Cortex of kidney (tissue), 1 donor: Measurements from ENCODE around the gene PRR5.

Experiments
- DNase-seq: peaks from one replicate; lab custom pipeline; 2025; lab: John Stamatoyannopoulos, UW

PRR5 gene

DNA sequence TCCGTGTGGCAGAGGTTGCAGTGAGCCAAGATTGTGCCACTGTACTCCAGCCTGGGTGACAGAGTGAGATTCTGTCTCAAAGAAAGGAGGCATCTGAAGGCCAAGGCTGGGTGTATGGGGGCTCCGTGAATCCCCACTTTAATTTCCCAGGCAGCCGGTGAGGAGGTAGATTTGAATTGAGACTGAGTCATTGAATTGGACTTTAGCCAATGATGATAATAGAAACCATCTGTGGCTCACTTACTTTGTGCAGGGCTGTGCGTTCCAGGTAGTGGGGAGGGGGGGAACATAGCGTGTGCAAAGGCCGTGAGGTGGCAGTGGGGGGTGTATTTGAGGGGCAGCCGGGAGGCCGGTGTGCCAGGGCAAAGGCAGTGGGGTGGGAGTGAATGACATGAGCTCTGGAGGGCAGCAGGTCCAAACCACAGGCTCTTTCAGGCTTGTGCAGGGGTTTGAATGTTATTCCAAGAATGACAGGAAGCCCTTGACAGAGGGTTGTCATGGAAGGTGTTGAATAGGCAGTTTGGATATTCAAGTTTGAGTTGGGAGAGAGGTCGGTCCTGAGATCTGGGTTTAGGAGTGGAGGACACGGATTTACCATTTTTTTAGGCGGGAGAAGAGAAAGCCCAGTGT, 56.5 kb downstream of the PRR5 start:
- no peak for DNase-seq

DNA sequence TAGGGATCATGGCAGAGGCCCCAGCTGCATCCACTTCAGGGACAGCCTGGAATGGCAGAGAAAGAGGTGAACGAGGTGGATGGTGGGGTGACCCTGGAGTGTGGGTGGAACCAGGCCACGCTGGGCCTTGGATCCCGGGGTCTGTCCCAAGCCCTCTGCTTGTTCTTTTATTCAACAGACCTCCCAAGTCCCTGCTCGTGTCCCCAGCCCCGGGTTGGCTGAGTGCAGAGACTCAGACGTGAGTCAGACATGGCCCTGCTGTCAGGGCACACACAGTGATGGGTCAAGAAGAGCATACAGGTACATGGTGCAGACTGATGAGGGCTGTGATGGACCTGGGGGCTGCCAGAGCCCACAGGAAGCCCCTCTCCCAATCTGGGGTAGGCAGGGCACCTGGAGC, 57.0 kb downstream of the PRR5 start:
- DNase-seq: no peak

DNA sequence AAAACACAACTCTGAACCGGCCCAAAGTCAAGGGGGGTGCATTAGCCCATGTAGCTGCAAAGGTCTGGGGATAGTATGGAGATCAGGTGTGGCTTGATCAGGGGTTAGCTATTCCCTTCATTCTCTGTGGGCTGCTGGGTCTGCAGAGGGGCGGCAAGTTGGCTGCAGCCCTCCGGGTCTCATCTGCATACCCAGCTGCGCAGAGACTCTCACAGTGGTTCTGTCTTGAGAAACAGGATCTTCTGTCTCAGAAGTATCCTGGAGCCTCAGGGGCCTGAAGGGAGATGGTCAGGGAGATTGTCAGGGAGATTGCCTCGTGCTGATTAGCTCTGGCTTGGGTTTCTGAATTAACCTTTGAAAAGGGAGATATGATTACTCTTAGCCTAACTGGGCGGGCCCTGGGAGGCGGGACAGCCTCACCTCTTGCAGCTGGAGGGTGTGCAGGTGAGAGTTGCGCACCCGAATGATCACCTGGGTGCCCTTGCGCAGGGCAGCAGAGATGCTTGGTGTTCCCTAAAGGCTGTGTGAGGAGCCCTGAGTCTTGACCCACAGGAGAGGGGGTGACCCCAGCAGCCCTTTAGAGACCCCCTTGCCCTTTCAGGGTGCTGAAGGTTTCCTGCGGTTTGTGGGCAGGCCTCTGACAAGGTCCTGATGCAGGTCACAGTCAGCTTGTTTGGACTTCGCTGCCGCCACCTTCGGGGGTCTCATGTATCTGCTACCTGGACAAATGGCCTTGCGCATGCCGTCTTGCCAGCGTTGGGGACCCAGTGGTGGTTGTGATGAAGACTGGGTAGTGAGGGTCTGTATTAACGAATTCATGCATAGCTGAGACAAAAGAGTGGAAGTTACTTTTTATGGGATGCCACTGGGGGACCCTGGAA, 57.7 kb downstream of the PRR5 start:
- no peak for DNase-seq

DNA sequence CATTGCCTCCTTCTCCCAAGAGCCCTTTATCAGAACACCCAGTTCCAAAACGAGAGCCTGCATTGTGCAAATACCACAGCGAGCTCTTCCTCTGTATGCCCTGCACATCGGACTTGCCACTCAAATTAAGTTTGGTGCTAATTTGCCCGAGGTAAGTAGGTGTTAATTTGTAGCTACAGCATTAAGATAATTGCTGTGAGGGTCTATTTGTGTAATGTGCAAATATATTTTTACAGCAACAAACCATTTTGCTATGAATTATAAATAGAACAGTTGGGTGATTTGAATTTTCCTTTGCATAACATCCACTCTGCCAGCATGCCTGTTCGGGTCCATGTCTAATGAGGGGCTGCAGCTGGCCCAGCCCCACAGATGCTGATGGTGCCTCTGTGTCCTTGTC, 58.5 kb downstream of the PRR5 start:
- DNase-seq: no peak

DNA sequence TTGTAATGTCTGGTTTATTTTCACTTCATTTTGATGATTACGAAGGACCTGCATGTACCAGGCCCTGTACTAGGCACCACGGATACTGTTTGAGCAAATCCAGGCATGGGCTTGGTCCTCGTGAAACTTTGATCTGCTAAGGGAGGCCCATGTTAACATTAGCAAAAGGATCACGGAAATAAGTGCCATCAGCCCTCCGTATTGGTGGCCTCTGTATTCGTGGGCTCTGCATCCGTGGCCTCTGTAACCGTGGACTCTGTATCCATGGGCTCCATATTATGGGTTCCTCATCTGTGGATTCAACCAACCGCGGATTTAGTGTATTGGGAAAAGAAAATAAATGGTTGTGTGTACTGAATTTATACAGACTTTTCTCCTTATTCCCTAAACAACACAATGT, 59.0 kb downstream of the PRR5 start:
- no peak for DNase-seq

DNA sequence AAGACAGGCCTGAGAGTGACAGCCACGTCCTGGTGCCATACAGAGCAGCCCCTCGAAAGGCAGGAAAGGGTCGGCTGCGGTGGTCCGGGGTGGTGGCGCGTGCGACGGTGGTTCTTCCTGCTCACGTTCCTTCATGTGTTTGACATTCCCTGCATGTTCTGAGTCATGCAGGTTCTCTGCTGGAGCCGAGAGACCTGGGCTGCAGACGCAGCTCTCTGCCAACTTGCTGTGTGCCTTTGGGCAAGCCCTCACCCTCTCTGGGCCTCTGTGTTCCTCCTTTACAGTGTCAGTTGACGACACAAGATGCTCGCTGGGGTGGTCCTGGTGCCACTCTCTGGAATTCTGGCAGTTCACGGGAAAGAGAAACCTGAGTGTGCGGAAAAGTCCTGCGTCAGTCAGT, 62.4 kb downstream of the PRR5 start:
- DNase-seq: no peak

DNA sequence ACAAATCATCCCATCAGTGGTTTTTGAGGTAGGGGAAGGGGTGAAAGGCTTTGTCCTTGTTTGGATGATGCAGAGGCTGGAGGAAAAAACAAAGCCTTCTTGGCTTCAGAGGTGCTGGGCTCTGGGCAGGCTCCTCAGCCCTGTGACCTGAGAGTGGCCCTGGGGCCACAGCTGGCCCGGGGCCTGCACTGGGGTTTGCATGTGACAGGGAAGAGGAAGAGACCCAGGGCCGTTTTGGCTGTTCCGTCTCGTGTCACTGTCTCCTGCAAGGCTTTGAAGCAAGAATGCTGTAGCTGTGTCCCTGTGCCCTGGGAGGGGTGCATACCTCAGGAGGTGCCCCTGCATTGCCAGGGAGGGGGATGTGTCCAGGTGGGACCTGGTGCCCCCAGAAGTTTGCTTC, 63.0 kb downstream of the PRR5 start:
- DNase-seq: no peak

DNA sequence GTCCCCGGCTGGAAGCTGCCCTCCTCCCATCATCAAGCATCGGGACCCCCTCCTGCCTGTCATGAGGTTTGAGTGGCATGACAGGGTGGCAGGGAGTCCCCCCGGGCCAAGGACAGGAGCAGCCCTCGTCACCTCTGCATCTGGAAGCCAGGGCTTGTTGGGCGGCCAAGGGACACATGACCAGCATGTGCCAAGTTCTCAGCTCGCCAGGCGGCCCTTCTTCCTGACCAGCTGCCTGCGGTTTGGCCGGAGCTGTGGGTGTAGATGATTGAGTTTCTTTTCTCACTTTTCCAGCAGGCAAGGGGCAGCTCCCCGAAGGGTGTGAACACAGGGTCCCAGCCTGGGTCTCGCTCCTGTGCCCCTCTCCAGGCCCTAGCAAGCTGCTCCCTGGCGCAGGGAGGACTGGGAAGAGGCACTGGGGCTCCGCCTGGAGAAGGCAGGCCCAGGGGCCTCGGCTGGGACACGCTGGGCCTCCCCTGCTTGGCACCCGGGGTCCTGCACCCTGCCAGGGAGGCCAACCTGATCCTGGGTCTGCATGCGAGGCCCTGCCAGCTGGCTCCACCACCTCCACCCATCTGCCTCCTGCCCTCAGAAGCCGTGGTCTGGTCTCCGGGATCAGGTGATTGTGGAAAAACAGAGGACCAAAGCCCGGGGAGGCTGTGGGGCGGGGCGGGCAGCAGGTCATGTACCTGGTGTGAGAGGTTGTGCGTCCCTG, 63.7 kb downstream of the PRR5 start:
- no peak for DNase-seq

DNA sequence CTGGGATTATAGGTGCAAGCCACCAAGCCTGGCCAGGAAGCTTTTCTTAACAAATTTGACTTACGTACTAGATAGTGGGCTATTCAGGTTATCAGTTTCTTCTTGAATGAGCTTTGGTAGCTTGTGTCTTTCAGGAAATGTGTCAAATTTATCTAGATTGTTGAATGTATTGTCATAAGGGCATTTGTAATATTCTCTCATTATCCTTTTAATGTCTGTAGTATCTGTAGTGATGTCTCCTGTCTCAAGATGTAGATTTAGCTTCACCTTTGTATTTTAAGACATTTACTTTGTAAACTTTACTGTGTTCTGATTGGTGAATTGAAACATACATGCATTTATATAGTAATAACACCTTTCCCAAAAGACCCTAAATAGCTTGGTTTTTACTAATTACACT, 71.1 kb downstream of the PRR5 start:
- DNase-seq: no peak

DNA sequence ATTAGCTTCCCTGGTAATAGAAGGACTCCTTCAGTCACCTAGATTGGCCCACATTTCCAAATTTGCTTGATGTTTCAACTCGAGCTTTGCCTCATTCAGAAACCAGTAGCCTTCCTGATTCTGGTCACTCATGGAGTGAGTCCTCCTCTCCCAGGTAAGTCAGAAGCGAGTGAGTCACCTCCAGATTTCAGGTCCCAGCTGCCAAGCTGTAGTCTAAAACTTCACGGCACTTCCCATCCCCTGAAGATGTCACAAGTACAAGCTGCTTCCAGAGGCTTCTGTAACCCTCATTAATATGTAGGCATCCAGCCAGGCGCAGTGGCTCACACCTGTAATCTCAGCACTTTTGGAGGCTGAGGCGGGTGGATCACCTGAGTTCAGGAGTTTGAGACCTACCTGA, 73.9 kb downstream of the PRR5 start:
- DNase-seq: no peak

DNA sequence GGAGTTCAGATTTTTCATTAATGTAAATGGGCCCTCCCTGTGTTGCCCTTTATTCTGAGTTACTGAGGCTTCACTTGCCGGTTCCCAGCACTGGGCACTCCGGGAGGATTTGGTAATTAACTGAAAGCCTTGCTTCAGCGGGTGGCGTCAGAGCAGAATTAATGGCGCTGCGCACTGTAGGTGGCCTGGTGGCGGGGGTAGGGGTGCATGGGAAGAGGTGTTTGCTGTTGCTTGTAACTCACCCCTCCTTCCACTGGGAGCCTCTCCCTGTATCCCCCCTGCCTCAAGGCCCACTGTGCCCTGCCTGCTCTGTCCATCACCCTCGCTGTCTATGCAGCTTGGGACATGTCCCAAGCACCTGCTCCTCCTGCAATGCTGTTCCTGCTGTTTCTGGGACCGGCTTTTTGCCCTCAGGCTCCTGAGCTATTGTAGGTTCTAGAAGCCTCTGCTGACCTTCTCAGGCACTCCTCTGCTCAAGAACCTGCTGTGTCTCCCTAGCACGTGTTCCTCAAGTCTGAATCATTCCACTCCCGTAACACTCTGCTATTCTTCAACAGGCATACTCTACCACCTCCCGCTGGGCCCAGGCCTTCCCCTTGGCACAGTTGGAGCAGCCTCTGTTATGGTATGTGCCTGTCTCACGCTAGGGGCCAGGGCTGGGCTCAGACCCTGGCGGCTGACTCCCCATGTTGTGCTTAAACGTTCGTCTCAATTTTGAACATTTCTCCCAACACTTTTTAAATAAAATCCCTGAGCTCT, 74.8 kb downstream of the PRR5 start:
- DNase-seq: no peak

DNA sequence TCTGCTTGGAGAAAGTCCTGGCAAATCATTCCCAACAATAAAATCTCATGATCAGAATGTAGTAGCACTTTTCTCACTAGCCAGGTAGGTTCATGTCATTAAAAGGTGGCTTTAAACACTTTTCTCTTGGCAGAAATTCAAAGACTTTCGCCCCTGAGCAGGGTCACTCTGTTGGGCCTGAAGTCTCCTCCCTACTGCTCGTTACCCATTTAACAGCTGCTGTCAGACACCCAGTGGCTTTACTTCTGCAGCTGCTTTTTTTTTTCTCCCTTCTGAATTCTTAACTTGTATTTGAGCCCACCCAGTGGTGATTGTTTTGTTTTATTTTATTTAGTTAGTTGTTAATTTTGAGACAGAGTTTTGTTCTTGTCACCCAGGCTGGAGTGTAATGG, 75.4 kb downstream of the PRR5 start:
- DNase-seq: no peak

DNA sequence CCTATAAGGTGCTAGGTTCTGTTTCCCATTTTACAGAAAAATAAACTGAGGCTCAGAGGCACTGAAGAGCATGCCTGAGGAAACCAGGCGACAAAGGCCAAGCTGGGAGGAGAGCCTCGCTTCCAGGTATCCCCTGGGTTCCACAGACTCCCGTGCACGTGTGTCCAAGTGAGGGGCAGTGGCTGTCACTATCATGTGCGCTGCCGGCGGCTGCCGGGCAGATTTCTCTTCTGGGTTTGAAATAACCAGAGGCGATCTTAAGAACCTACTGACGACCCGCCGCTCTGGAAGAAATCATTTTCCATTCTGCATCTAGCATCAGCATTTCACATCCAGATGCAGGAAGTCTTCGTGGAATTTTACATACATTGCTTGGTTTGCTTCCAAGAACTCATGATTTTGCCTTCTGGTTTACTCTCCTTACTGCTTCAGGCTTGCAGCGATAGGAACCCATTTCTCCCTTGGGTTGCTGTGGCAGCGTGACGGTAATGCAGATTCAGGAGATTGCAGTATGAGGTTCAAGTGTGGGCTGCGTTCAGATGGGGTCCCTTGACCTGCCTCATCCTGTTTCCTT, 79.0 kb downstream of the PRR5 start:
- DNase-seq: no peak

DNA sequence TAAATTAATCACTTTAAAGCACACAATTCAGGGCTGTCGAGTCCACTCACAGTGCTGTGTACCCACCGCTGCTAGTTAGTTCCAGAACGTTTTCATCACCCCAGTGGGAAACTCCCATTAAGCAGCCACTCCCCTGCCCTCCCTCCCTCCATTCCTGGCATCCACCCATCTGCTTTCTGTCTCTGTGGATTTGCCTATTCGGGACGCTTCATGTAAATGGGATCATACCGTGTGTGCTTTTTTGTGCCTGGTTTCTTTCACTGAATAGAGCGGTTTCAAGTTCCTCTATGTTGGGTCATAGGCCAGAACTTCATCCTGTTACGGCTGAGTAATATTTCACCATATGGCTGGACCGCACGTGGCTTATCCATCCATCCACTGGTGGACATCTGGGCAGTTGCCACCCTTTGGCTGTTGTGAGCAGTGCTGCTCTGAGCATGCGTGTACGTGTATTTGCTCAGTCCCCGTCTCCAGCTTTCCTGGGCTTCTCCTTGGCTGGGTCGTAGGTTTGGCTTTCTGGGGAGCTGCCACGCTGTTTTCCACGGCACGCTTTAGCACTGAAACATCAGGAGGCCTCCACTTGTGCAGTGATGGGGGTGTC, 80.5 kb downstream of the PRR5 start:
- DNase-seq: no peak

DNA sequence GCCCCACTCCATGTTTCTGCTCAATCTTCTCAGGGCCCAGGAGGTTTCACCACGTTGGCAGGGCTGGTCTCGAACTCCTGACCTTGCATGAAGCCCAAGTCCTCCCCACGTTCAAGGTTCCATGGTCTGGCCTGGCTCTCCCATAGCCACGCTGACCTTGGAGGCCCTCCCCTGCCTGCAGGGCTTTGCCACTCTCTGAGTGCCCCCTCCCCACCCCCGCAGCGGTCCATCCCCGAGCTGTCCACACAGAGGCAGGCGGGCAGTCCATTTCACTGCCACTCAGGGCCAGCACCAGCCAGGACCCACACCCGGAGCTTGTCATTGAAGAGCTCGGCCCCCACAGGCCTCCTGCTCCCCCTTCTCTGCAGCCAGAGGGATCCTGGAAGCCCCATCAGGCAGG, 81.1 kb downstream of the PRR5 start:
- no peak for DNase-seq

DNA sequence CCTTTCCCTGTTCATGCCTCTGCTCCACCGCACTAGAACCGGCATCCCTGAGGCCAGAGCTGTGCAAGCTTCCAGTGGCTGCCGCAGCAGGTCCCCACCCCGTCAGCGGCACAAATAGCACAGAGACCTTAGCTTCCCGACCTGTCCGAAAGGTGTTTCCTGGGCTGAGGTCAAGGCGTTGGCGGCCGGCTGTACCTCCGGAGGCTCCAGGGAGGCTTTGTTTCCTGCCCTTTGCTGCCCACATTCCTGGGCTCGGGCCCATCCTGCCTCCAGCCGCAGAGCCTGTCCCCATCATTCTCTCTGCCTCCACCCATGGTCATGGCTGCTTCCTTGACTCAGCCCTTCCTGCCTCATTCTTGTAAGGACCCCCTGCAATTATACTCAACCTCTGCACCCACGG, 81.6 kb downstream of the PRR5 start:
- no peak for DNase-seq

DNA sequence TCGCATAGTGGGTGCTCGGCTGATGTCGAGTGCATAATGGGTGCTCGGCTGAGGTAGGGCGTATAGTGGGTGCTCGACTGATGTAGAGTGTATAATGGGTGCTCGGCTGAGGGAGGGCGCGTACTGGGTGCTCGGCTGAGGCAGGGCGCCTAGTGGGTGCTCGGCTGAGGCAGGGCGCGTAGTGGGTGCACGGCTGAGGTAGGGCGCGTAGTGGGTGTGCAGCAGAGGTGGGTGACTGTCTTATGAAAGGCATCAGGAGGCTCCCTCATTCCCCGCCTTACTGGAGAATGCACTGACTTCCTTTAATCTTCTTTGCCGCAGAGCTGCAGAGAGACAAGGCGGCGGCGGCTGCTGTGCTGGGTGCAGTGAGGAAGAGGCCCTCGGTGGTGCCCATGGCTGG, 84.1 kb downstream of the PRR5 start:
- DNase-seq: no peak

DNA sequence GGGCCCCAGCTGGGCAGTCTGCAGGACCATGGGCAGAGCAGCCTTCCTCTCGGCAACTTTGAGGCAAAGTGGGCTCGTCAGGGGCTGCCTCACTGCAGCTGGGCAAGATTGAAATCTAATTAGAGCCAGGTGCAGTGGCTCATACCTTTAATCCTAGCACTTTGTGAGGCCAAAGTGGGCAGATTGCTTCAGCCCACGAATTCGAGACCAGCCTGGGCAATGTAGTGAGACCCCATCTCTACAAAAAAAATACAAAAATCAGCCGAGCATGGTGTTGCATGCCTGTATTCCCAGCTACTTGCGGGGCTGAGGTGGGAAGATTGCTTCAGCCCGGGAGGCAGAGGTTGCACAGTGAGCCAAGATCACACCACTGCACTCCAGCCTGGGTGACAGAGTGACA, 84.6 kb downstream of the PRR5 start:
- no peak for DNase-seq
